HEK293T (cell line): ENCODE measurements around the gene TNRC6C.

ENCODE experiments used
- CTCF ChIA-PET: fragments of 350-600 bp; formaldehyde crosslinking; extraction: SDS; loops from one replicate; lab custom pipeline; 2021; ENCODE audit warnings: antibody characterized with exemption, inconsistent platforms; lab: Yijun Ruan, JAX
- POLR2A ChIA-PET: fragments of 350-600 bp; formaldehyde crosslinking; extraction: SDS; loops from one replicate; lab custom pipeline; 2020; ENCODE audit warnings: antibody characterized with exemption, inconsistent platforms; lab: Yijun Ruan, JAX
- DNase-seq: peaks from one replicate; pipeline ENCODE4 v3.0.0; 2012; ENCODE audit warnings: mixed read lengths; ENCODE audit errors: extremely low spot score
- ARNT ChIP-seq: fragments of 450-650 bp; IDR thresholded peaks from 2 replicates; pipeline ENCODE4 v1.6.1; 2017; ENCODE audit warnings: mild to moderate bottlenecking
- BHLHE40 ChIP-seq: fragments of 450-650 bp; IDR thresholded peaks from 2 replicates; pipeline ENCODE4 v1.6.1; 2016; ENCODE audit warnings: mild to moderate bottlenecking, moderate library complexity, borderline replicate concordance
- CTBP1 ChIP-seq: fragments of 450-650 bp; IDR thresholded peaks from 2 replicates; pipeline ENCODE4 v1.6.1; 2016; ENCODE audit warnings: borderline replicate concordance
- ELF4 ChIP-seq: fragments of 450-650 bp; IDR thresholded peaks from 2 replicates; pipeline ENCODE4 v1.6.1; 2017; ENCODE audit warnings: antibody characterized with exemption
- FOXA1 ChIP-seq: fragments of 450-650 bp; IDR thresholded peaks from 2 replicates; pipeline ENCODE4 v1.6.1; 2016; ENCODE audit warnings: mild to moderate bottlenecking
- FOXK2 ChIP-seq: fragments of 450-650 bp; IDR thresholded peaks from 2 replicates; pipeline ENCODE4 v1.6.1; 2016; ENCODE audit warnings: mild to moderate bottlenecking
- FOXM1 ChIP-seq: fragments of 450-650 bp; IDR thresholded peaks from 2 replicates; pipeline ENCODE4 v1.6.1; 2017; ENCODE audit warnings: mild to moderate bottlenecking, borderline replicate concordance
- HDGF ChIP-seq: fragments of 450-650 bp; IDR thresholded peaks from 2 replicates; pipeline ENCODE4 v1.6.1; 2017; ENCODE audit warnings: antibody characterized with exemption, borderline replicate concordance
- L3MBTL2 ChIP-seq: fragments of 450-650 bp; conservative IDR thresholded peaks from 2 replicates; pipeline ENCODE4 v1.6.1; 2016; ENCODE audit warnings: mild to moderate bottlenecking
- LEF1 ChIP-seq: fragments of 450-650 bp; IDR thresholded peaks from 2 replicates; pipeline ENCODE4 v1.6.1; 2017; ENCODE audit warnings: mild to moderate bottlenecking, borderline replicate concordance
- NFRKB ChIP-seq: fragments of 450-650 bp; IDR thresholded peaks from 2 replicates; pipeline ENCODE4 v1.6.1; 2016; ENCODE audit warnings: mild to moderate bottlenecking, moderate library complexity
- SP1 ChIP-seq: fragments of 450-650 bp; IDR thresholded peaks from 2 replicates; pipeline ENCODE4 v1.6.1; 2017
- SUZ12 ChIP-seq: fragments of 450-650 bp; IDR thresholded peaks from 2 replicates; pipeline ENCODE4 v1.6.1; 2016; ENCODE audit warnings: mild to moderate bottlenecking
- TARDBP ChIP-seq: fragments of 450-650 bp; IDR thresholded peaks from 2 replicates; pipeline ENCODE4 v1.6.1; 2016
- ZNF384 ChIP-seq: fragments of 450-650 bp; IDR thresholded peaks from 2 replicates; pipeline ENCODE4 v1.6.1; 2016
- TF ChIP-seq, protein P1 (sequence below): fragments of 450-650 bp; IDR thresholded peaks from 2 replicates; pipeline ENCODE4 v1.6.1; 2016

TNRC6C gene

GRCh38 chr17:78046923-78047322 is 88.4 kb downstream of the TNRC6C start:
- ChIA-PET POLR2A (no interaction called here), CTCF (no interaction called here)
- DNase-seq, result no peak
- no peak for TF ChIP-seq TARDBP
- TF ChIP-seq SP1, result no peak
- TF ChIP-seq CTBP1, result no peak
- no peak for TF ChIP-seq ELF4
- no peak for TF ChIP-seq FOXM1
- TF ChIP-seq FOXK2, result no peak
- no peak for TF ChIP-seq SUZ12
- TF ChIP-seq, protein P1, sequence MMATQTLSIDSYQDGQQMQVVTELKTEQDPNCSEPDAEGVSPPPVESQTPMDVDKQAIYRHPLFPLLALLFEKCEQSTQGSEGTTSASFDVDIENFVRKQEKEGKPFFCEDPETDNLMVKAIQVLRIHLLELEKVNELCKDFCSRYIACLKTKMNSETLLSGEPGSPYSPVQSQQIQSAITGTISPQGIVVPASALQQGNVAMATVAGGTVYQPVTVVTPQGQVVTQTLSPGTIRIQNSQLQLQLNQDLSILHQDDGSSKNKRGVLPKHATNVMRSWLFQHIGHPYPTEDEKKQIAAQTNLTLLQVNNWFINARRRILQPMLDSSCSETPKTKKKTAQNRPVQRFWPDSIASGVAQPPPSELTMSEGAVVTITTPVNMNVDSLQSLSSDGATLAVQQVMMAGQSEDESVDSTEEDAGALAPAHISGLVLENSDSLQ, result no peak
- TF ChIP-seq BHLHE40, result no peak
- no peak for TF ChIP-seq FOXA1
- no peak for TF ChIP-seq ARNT
- TF ChIP-seq HDGF, result no peak
- no peak for TF ChIP-seq LEF1
- no peak for TF ChIP-seq NFRKB
- TF ChIP-seq L3MBTL2, result no peak
- no peak for TF ChIP-seq ZNF384

DNA sequence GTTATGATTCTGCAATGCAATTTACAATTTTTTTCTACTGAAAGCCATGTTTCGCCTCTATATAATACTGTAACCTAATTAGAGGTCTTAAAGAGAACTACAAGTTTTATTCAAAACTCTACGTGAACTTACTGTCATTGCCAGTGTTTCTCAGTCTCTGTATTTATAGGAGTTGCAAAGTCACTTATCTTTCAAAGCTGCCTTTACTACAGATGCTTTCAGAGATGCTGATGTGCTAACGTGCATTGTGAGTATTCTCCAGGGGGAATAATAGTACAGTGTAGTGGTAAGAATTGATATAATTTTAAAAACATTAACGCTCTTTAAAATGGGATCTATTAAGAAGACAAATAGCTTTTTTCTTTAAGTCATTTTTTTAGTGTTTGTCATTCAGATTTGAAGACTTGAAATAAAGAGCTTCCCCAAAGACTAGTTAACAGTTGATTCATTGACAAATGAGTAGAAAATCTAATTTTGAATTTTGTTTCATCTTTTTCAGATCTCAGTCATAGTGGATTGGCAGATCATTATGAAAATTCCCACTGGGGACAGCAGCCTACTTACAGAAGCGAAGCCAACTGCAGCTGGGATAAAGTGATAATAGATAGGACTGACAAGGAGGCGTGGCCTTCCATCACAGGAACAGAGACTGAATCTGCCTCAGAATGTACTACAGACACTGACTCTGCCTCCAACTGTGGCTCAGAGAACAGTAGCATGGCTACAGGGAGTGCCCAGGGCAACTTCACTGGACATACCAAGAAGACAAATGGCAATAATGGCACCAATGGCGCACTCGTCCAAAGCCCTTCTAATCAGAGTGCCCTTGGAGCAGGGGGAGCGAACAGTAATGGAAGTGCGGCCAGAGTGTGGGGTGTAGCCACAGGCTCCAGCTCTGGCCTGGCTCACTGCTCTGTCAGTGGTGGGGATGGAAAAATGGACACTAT is 90.1 kb downstream of the TNRC6C start:
- TF ChIP-seq HDGF (no peak), LEF1 (no peak)
- ChIA-PET POLR2A (no interaction called here), CTCF (interaction anchor here (0.9 kb wide), 1 partner anchor 36 kb away, joined by 3 read pairs; no protein-coding TSS in a partner anchor)
- no peak for DNase-seq

DNA sequence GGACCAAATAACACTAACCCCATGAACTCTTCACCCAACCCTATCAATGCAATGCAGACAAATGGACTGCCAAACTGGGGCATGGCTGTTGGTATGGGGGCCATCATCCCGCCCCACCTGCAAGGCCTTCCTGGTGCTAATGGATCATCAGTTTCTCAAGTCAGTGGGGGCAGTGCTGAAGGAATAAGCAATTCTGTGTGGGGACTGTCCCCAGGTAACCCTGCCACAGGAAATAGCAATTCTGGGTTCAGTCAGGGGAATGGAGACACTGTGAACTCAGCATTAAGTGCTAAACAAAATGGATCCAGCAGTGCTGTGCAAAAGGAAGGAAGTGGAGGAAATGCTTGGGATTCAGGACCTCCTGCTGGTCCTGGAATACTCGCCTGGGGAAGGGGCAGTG is 91.1 kb downstream of the TNRC6C start:
- TF ChIP-seq, protein P1, result no peak
- no peak for TF ChIP-seq SUZ12
- no peak for TF ChIP-seq HDGF
- no peak for TF ChIP-seq ELF4
- TF ChIP-seq TARDBP, result no peak
- ChIA-PET CTCF (no interaction called here), POLR2A (no interaction called here)
- DNase-seq, result no peak

DNA sequence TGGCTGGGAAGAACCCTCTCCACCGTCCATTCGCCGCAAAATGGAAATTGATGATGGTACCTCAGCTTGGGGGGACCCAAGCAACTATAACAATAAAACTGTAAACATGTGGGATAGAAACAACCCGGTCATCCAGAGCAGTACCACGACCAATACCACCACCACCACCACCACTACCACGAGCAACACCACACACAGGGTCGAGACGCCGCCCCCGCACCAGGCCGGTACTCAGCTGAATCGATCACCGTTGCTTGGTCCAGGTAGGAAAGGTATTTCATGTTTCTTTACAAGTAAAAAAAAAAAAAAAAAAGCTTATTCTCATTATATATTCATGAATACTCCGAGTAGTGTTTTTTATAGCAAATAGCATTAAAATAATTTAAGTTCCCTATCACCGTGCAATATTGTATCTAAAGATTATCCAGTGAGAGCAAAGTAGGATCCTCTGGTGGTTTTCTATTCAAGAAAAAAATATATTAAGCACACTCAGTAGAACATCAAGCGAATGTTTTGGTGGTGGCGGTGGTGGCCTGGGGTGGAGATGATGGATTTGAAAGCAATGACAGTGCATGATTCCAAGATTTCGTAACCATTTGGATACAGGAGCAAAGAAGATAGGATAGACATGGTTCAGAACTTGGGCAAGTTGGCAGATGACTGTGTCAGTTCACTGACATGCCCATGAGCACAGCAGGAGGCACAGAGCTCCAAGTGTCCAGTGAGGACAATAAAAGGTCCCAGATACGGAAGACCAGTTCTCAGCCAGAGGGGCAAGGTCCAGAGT is 92.9 kb downstream of the TNRC6C start:
- no peak for TF ChIP-seq NFRKB
- TF ChIP-seq CTBP1, result no peak
- no peak for TF ChIP-seq L3MBTL2
- no peak for TF ChIP-seq FOXK2
- no peak for TF ChIP-seq BHLHE40
- TF ChIP-seq ELF4, result no peak
- no peak for TF ChIP-seq SUZ12
- POLR2A ChIA-PET, result no interaction called here
- CTCF ChIA-PET, result no interaction called here
- DNase-seq, result no peak

GRCh38 chr17:78053777-78054468 is 95.4 kb downstream of the TNRC6C start:
- TF ChIP-seq CTBP1, result no peak
- no peak for TF ChIP-seq L3MBTL2
- TF ChIP-seq FOXM1, result no peak
- no peak for TF ChIP-seq TARDBP
- no peak for TF ChIP-seq HDGF
- no peak for TF ChIP-seq FOXA1
- no peak for TF ChIP-seq SUZ12
- no peak for TF ChIP-seq BHLHE40
- TF ChIP-seq FOXK2, result no peak
- TF ChIP-seq SP1, result no peak
- ChIA-PET POLR2A (no interaction called here), CTCF (no interaction called here)
- no peak for DNase-seq

- ChIA-PET POLR2A (no interaction called here), CTCF (interaction anchor here (0.6 kb wide), 1 partner anchor 9 kb away, joined by 3 read pairs; no protein-coding TSS in a partner anchor)
- TF ChIP-seq L3MBTL2, result no peak
- TF ChIP-seq NFRKB, result no peak
- no peak for TF ChIP-seq HDGF
- TF ChIP-seq SP1, result no peak
- no peak for TF ChIP-seq FOXA1
- TF ChIP-seq ARNT, result no peak
- TF ChIP-seq FOXM1, result no peak
- TF ChIP-seq TARDBP, result no peak
- no peak for TF ChIP-seq LEF1
- TF ChIP-seq SUZ12, result no peak
- TF ChIP-seq ZNF384, result no peak
- TF ChIP-seq, protein P1, result no peak
- no peak for TF ChIP-seq FOXK2
- no peak for TF ChIP-seq BHLHE40
- no peak for TF ChIP-seq ELF4
- no peak for TF ChIP-seq CTBP1
- no peak for DNase-seq
Observed at GRCh38 chr17:78057113-78057740, 98.7 kb downstream of the TNRC6C start.
